Gastroesophageal sphincter (tissue), 3 donors: ENCODE data around the gene AGXT2.

ENCODE experiments used
- CTCF ChIP-seq, 4 experiments: fragments of 200-600 bp in 2 of 4; fragments of 450-650 bp in 2 of 4; sonication (generic) in 1 of 4; IDR thresholded peaks; one replicate each; pipeline ENCODE4 v1.5.1; 2017 to 2019; ENCODE audit warnings: antibody characterized with exemption in 4 of 4, mild to moderate bottlenecking in 2 of 4, moderate library complexity in 2 of 4
- EP300 ChIP-seq: sonication (generic); formaldehyde crosslinking; IDR thresholded peaks from one replicate; pipeline ENCODE4 v1.6.1; 2017; ENCODE audit warnings: antibody characterized with exemption, mild to moderate bottlenecking
- POLR2AphosphoS5 ChIP-seq: sonication (generic); formaldehyde crosslinking; IDR thresholded peaks from one replicate; pipeline ENCODE4 v1.6.1; 2017; ENCODE audit warnings: antibody characterized with exemption

- TF ChIP-seq CTCF (IDR thresholded peaks at IDR 0.05): no peak
- TF ChIP-seq POLR2AphosphoS5: no peak
- no peak for TF ChIP-seq EP300
These were observed 16.5 kb downstream of the AGXT2 start for GRCh38 chr5:35031276-35031675.
